D721Med (cell line): ENCODE measurements around the gene CFTR.

Experiments used
- DNase-seq: peaks from one replicate; pipeline ENCODE4 v3.0.0; 2011; ENCODE audit warnings: low spot score; ENCODE audit not compliant: insufficient read length
- FAIRE-seq: peaks from 2 replicates; lab custom pipeline; 2011; peaks lifted over from hg19 to GRCh38; lab: Jason Lieb, UNC
- TF ChIP-seq, protein P1 (sequence below): IDR thresholded peaks from 2 replicates; pipeline ENCODE4 v1.5.1; 2012; ENCODE audit warnings: mild to moderate bottlenecking, control low read depth; ENCODE audit not compliant: insufficient read depth; ENCODE audit errors: missing control alignments

The CFTR gene

GRCh38 chr7:117572856-117573620 lies 93.2 kb downstream of the CFTR start:
- DNase-seq (no peak), FAIRE-seq (no peak)
- TF ChIP-seq, protein P1, sequence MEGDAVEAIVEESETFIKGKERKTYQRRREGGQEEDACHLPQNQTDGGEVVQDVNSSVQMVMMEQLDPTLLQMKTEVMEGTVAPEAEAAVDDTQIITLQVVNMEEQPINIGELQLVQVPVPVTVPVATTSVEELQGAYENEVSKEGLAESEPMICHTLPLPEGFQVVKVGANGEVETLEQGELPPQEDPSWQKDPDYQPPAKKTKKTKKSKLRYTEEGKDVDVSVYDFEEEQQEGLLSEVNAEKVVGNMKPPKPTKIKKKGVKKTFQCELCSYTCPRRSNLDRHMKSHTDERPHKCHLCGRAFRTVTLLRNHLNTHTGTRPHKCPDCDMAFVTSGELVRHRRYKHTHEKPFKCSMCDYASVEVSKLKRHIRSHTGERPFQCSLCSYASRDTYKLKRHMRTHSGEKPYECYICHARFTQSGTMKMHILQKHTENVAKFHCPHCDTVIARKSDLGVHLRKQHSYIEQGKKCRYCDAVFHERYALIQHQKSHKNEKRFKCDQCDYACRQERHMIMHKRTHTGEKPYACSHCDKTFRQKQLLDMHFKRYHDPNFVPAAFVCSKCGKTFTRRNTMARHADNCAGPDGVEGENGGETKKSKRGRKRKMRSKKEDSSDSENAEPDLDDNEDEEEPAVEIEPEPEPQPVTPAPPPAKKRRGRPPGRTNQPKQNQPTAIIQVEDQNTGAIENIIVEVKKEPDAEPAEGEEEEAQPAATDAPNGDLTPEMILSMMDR: no peak

DNA sequence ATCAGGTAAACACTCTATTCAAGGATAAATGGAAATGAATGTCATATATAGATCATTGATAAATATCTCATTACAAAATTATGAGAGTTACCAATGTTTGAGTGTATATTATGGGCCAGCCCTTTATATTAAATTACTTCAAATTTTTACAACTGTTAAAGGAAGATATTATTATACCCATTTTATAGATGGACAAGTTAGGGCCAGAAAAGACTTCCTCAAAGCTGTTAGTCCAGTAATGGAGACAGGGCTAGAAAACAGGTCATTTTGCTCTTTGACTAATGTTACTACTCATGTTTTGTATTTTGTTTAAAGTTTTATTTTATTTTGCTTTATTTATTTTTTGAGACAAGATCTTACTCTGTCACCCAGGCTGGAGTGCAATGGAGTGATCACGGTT lies 101.6 kb downstream of the CFTR start:
- FAIRE-seq (no peak), DNase-seq (no peak)
- TF ChIP-seq, protein P1: no peak

GRCh38 chr7:117582219-117582704 lies 102.4 kb downstream of the CFTR start:
- DNase-seq (no peak), FAIRE-seq (no peak)
- TF ChIP-seq, protein P1: no peak

DNA sequence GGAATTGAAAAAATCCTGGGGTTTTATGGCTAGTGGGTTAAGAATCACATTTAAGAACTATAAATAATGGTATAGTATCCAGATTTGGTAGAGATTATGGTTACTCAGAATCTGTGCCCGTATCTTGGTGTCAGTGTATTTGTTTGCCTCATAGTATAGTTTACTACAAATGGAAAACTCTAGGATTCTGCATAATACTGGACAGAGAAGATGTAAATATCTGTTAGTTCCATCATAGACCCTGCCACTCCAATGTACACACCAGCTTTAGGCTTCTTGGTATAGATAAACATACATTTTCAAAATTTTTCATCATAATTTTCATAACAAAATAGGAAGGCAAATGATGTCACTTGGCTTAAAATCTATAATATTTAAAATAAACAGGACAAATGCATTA lies 108.1 kb downstream of the CFTR start:
- FAIRE-seq: no peak
- no peak for DNase-seq
- TF ChIP-seq, protein P1: no peak

GRCh38 chr7:117588352-117588794 lies 108.5 kb downstream of the CFTR start:
- DNase-seq (no peak), FAIRE-seq (no peak)
- TF ChIP-seq, protein P1: no peak

DNA sequence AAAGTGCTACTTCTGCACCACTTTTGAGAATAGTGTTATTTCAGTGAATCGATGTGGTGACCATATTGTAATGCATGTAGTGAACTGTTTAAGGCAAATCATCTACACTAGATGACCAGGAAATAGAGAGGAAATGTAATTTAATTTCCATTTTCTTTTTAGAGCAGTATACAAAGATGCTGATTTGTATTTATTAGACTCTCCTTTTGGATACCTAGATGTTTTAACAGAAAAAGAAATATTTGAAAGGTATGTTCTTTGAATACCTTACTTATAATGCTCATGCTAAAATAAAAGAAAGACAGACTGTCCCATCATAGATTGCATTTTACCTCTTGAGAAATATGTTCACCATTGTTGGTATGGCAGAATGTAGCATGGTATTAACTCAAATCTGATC lies 110.4 kb downstream of the CFTR start:
- FAIRE-seq (no peak), DNase-seq (no peak)
- TF ChIP-seq, protein P1: no peak

DNA sequence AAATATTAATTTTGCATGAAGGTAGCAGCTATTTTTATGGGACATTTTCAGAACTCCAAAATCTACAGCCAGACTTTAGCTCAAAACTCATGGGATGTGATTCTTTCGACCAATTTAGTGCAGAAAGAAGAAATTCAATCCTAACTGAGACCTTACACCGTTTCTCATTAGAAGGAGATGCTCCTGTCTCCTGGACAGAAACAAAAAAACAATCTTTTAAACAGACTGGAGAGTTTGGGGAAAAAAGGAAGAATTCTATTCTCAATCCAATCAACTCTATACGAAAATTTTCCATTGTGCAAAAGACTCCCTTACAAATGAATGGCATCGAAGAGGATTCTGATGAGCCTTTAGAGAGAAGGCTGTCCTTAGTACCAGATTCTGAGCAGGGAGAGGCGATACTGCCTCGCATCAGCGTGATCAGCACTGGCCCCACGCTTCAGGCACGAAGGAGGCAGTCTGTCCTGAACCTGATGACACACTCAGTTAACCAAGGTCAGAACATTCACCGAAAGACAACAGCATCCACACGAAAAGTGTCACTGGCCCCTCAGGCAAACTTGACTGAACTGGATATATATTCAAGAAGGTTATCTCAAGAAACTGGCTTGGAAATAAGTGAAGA lies 112.3 kb downstream of the CFTR start:
- TF ChIP-seq, protein P1: no peak
- DNase-seq: no peak
- no peak for FAIRE-seq
